ENCODE data around the gene SHC3.

Gene SHC3

DNA sequence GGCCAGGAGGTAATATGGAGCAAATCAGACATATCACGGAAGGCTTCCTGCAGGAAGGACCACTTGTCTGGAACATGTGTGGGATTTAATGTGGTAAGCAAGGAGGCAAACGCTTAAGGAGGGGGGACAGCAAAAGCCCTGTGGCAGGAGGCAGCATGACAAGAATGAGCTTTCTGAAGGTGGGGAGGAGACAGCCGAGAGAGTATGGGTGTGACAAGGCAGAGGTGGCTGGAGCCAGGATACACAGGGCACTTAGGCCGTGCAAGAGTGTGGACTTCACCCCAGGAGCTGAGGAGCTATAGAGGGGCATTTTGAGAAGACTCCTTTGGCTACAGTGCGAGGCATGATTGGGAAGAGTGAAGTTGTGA, 201.7 kb downstream of the SHC3 start:
- DNase-seq = no peak

DNA sequence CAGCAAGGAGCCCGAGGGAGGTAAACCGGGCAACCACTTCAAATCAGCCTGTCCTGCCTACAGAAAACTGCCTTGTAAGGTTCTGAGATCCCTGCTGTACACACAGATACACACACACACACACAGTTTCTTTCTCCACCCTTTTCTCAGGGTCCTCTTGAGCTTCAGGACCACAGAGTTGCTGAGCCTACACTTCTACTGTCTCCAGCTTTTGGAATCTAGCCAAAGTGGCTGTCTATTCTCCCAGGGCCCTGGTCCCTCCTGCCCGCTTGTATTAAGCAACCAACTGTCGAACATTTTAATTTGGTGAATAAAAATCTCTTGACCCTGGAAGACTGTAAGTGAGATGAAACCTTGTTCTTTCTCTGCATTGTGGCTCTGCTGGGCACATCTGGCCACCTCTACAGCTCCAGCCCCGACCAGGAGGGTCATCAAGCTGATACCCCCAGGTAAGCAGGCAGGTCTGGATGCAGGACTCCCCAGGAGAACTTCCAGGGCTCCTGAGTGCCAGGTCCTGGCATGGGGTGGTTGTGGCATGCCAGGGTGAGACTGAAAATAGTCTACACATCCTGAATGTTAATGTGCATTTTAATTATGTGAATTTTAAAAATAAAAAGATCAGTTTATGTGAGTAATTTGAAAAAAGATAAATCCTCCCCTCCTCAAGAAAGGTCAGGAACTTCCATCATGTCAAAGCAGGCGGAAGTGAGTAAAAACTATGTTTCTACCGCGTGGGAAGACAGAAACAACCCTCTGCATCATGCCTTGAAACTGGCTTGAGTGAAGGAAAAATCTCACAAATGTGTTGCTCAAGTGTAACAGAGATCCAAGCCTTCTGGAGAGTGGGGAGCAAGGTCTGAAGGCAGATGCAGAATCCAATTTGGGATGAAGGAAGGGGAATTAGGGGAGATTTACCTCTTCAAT, 202.4 kb downstream of the SHC3 start:
- DNase-seq = no peak

DNA sequence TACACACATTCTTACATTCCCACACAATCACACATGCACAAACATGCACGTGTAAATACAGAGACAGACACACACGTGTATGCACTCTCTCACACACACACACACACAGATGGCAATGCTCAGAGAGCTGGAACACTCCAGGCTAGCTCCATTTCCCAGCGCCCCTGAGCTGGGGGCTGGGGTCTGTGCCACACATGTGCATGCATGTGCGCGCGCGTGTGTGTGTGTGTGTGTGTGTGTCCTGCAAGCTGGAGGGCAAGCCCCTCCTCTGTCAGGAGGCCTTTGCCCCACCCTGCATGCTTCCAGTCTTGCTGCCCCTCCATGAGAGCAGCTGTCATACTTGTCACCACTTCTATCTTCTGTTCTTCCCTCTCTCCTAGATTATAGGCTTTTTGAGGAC, 204.0 kb downstream of the SHC3 start:
- no peak for DNase-seq

DNA sequence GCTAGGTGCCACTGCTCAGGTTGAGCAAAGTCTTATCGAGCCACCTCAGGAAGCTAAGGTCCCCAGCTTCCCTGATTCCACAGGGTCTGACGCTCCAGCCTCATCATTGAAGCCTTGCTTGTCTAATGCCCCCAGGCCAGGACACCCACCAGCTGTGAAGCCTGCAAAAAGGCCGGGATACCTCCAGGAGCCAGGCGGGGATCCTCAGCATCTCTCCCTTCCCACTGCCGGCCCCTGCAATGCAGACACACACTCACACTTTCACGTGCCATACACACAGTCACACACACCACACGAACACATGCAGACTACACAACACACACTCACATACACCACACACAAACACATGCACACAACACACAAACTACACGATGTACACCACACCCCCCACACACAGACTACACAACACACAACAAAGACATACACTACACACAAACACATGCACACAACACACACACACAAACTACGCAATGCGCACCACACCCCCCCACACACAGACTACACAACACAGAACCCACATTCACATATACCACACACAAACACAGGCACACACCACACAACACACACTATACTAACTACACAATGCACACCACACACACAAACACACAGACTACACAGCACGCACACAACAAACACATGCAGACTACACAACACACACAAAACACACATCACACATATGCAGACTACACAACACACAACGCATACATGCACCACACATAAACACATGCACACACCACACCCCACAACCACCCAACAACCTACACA, 205.2 kb downstream of the SHC3 start:
- DNase-seq = no peak

DNA sequence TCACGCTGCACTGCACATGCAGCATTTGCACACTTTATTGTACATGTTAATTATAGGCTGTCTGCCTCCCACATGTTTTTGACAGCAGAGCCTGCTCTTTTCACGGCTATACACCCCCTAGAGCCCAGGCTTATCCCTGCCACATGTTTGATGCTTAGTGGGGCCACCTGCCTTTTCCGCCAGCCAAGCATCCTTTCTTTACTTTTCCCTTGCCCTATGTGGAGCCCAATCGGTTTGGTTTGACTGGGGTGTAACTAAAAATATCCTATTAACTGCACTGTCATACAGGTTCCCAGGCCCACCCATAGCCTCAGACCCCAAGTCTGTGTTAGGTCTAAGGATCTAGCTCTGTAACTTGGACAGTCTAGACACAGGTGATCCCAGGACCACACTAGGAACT, 206.2 kb downstream of the SHC3 start:
- DNase-seq = no peak

DNA sequence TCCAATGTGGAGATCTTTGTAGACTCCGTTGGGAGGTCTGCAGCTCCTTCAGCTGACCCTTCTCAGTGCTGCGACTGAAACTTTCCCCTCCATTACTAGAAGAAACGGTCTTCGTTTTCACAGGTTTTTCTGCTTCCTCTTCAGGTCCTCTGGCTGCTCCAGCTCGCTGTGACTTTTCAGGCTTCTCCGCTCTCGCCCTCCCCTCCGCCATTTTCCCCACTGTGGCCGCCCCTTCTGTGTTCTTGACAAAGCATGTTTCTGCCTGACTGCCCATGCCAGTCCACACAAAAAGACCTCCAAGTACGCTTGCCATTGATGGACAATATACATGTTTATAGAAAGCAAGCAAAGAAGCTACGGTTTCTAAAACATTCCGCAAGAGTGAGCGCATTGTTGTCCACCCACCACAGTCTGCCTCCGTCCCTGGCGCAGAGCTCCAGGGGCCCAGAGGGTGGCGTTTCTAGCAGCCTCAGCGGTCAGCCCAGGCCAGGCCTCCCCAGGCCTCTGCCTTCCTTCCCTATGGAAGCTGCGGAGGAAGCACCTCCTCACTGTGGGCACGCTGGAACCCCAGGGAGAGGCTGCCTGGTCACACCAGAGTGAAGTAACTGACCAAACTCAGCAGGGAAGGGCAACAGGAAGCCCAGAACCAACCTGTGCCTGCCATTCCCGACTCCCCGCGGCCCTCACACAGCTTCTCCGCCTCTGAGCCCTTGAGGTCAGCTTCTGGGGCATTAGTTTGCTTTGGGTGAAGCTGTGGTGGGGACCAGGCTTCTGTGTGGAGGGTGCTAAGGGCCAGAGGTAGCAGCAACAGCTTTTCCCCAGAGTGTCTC, 207.3 kb downstream of the SHC3 start:
- DNase-seq = no peak

DNA sequence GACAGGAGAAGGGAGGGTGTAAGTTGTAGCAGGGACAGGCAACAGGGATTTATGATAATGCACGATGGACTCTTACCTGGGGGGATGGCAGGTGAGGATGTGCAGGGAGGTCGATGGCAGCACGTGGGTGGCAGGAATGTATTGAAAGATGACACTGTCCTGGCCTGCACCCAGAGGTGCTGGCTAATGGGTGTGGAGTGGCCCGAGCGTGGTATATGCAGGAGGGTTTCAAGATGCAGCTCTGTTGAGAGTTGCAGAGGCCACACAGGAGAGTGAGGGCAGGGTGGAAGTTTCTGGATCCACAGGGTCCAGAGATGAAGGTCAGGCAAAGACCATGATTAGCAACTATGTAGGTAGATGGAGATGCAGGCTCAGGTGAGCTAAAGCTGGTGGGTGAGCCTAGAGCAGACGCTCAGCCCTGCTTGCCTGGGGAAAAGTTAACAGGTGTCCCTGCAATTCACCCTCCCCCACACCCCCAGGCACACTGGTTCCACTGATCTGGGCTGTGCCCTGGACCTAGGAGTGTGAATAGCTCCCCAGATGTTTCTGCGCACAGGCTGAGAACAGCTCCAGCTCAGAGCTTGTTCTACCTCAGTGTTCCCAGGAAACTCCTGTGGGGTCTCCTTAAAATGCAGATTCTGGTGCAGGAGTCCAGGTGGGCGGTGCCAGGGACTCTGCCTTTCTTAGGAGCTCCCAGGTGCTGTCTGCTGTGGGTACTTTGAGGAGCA, 208.8 kb downstream of the SHC3 start:
- no peak for DNase-seq

DNA sequence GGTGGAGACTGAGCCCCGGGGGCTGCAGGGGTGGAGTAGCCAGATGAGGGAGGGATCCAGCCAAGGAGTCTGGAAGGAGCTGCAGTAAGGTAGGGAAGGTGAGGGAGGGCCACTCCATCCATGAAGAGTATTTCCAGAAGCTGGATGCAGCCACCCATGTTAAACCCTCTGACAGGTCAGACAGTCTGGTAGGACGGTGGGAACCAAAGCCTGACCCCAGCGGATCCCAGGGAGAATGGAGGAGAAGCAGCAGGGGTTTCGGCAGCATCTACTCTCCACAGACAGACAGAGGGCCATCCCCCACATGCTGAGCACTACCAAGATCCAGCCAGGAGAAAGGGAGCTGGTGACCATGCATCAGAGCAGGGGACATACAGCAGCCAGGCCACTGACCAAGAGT, 209.8 kb downstream of the SHC3 start:
- no peak for DNase-seq

DNA sequence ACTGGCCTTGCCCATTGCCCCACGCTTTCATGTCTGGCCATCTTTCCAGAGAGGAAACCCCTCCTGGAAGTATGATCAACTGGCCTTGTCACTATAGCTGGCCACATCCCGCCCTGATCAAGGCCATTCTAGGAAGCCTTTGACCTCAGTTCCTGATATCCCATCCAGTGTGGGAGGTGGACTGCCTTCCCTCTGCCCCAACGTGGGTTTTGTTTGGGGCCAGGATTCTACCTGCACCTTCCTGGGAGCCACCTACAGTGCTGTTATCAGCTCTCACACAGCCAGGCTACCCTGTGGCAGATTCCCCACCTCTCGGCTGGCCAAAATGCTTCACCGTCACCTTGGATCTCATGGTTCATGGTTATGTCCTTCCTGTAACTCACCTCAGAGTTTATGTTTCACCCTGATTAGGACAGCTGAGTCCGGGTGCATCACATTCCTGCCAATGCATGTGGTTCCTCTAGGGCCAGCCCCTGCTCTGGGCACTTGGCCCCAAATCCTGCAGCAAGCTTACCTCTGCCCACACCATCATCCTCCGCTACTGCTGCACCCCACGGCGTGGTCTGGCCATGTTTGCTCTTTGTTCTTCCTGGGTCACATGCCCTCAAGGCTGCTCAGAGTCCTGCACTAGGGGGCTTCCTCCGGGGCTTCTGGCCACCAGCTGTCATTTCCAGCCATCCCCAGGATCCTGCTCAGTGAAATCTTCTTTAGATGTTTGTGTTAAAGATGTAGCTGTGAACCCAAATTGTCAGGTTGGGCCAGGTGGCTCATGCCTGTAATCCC, 211.5 kb downstream of the SHC3 start:
- DNase-seq = no peak

DNA sequence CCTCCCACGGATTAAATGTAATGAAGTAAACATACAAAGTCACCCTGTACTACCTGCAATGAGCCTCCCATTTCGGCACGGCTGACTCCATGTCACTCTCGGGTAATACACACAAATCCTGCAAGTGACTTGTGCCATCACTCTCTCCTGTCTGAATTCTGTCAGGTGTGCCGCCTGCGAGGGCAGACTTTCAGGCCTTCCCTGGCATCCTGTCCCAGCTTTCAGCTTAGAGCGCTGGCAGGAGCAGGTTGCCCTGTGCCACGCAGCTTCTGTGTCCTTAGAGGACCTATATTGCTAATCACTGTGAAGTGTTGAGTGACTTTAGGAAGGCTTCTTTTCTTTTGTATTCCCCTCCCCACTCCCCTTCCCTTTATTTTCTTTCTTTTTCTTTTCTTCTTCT, 213.1 kb downstream of the SHC3 start:
- DNase-seq = no peak

DNA sequence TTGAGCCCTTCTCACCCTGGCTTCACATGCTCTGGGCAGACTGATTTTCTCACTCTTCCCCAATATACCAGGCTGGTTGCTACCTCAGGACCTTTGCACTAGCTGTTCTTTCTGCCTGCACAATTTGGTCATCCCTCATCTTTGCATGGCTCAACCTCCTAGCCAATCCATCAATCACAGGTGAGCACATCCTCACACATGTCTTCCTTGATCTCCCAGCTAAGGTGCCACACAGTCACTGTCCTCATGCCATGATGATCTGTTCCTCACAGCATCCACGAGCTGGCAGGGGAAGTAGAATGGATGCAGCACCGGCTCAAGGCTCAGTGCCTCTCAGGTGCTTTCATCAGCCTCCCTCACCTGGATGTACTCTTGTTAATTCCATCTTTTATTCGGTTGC, 218.0 kb downstream of the SHC3 start:
- DNase-seq = no peak

DNA sequence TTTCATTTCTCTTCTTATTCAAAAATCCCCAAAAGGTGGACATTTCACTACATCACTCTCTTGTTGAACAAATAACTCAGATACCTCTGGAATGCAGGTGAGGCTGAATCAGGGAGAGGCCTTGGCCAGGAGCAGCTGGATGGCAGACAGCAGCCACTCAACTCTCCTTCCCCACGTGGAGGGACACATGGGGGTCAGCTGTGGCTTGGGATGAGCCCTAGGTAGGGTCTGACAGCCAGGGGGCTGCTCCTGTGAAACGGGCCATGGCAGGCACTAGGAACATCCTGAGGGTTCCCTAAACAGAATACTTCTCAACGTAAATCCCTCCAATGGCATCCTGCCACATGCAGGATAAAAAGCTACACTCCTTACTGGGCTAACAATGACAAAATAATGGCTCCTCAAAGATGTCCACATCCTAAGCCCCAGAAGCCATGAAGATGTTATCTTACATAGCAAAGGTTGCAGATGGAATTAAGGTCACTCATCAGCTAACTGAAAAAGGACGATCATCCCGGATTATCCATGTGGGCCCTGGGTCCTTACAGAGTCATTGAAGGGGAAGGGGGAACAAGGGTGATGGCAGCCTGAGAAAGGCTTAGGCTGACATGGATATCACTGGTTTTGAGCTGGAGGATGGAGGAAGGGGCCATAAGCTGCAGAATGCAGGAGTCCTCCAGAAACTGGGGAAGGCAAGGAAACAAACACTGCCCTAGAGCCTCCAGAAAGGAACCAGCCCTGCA, 218.7 kb downstream of the SHC3 start:
- DNase-seq = no peak

DNA sequence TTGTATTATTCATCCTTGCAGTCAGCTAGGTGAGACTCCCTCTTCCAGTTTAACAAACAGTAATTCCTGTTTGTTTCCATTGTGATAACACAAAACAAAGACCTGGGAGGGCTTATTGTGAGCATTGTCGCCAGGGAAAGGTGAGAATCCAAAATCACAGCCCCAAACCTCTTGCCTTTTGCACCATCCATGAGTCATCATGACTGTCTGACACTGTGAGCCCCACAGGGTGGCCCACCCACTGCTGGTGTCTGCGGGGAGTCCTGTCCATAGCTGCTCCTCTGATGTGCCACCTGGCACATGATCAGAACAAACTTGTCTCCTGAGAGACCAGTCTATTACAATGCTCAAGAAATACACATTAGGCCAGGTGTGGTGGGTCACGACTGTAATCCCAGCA, 221.1 kb downstream of the SHC3 start:
- DNase-seq = no peak

All from NCI-H748 treated with DMSO at 0.1 percent for 48 hours (cell line).